GM21619 (cell line): ENCODE measurements around the gene ACACB.

Experiments
- ATAC-seq: cut with Tn5 transposase; IDR thresholded peaks from one replicate; pipeline ENCODE4 v1.9.1; 2021; ENCODE audit not compliant: unreplicated experiment

ACACB gene

DNA sequence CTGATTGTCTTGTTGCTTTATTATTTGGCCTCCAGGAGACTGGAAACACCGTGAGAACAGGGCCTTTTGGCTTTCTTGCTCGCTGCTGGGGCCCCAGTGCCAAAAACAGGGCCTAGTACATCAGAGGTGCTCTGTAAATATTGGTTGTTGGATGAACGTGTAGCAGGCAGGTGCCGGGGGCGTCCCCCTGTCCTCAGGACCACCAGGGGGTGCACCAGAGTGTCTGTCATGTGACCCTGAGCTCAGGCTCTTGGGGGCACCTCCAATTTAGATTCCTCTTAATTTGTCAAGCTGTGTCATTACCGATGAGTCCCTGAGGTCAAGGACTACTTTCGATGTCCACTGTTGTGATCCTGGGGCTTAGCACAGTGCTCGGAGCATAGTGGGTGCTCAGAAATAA is 87.1 kb downstream of the ACACB start:
- ATAC-seq, result no peak

DNA sequence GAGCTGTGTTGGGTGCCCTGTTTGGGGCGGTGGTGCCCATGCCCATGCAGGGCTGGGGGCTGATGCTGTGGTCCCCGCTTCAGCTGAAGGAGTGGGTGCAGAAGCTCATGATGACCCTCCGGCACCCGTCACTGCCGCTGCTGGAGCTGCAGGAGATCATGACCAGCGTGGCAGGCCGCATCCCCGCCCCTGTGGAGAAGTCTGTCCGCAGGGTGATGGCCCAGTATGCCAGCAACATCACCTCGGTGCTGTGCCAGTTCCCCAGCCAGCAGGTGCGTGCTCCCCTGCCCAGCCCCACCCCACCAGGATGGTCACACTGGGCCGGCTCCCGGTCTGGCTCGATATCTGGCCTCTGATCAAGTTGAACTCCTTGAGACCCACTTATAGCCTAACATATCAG is 92.7 kb downstream of the ACACB start:
- no peak for ATAC-seq

DNA sequence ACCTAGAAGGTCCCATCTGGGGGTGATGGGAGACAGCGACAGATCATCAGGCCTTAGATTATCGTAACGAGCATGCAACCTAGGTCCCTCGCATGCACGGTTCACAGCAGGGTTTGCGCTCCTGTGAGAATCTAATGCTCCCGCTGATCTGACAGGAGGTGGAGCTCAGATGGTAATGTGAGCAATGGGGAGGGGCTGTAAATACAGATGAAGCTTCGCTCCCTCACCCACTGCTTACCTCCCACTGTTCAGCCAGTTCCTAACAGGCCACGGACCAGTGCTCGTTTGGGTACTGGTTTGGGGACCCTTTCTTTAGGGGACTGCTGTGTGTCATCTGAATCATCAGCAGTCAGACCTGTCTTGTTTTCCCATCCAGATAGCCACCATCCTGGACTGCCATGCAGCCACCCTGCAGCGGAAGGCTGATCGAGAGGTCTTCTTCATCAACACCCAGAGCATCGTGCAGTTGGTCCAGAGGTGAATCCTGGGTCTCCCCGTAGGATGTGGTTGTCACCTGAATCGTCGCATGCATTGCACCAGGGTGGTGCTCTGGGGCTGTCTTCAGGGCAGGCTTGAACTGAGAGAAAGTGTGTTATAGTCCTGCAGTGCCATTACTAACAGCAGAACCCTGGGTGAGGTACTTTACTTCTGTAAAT is 96.2 kb downstream of the ACACB start:
- ATAC-seq, result no peak

DNA sequence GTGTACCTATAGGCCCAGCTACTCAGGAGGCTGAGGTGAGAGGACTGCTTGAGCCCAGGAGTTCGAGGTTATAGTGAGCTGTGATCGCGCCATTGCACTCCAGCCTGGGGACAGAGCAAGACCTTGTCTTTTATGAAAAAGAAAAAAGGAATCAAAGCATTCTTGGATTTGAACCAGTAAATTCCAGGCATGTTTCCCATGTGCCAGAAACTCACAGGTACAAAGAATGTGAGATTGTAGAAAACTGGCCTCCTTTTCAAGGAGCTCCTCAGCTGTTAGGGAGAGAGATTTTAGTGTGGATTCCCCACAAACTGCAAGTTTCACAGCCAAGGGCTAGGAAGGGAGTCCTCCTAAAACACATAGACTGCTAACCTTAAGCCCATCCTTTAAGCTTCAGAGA is 97.7 kb downstream of the ACACB start:
- ATAC-seq, result no peak

DNA sequence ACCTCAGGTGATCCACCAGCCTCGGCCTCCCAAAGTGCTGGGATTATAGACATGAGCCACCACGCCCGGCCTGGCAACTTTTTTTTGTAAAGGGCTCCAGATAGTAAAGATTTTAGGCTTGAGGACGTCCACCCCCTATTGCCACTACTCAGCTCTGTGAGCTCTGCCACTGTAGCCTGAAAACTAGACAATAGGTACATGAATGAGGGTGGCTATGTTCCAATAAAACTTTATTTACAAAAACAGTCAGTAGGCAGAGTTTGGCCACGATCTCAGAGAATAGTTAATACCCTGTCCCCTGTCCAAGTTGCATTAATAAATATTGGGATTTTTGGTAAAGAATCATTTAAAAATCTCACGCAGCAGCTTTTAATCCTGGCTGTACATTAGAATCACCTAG is 102.6 kb downstream of the ACACB start:
- no peak for ATAC-seq

DNA sequence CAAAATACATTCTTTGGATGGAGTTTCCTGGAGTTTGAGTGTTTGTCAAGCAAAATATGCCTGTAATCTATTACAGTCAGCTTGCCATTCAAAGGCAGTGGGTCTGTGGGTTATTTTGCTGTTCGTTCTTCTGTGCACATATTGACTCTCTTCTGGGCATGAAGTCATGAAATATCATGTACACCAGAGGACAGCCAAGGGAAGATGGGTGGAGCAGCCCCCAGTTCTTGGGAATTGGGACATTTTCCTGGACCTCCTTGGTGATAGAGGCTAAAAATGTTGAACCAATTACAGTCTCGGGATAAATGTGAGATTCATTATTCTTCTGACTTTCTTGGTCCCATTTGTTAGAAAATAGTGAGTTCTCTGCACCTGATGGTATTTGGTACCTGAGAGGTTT is 103.6 kb downstream of the ACACB start:
- no peak for ATAC-seq

DNA sequence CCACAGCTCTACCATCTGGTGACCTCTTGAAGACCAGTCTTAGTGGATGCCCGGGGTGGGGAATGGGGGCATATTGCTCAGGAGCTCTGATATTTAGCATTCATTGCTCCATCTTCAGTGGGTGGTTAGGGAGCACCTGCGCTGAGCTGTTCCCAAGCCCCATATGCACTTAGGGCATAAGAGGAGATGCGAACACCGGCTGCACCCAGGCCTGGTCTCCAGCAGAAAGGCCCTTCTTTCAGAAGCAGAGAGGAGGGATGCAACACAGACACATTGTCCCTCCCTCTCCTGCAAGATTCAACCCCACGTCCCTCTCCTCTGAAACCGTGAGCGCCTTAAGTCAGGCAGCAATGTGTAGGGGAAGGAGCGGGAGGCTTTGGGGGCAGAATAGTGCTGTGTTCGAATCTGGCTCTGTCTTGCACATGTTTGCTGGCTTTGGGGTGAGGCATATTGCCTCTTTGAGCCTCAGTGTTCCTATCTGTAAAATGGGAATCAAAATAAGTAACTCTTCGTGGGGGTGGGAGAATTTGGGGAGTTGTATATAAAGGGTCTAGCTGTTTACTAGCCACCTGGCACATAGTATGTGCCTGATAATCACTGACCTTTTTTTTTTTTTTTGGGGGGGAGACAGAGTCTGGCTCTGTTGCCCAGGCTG is 105.0 kb downstream of the ACACB start:
- ATAC-seq, result no peak

DNA sequence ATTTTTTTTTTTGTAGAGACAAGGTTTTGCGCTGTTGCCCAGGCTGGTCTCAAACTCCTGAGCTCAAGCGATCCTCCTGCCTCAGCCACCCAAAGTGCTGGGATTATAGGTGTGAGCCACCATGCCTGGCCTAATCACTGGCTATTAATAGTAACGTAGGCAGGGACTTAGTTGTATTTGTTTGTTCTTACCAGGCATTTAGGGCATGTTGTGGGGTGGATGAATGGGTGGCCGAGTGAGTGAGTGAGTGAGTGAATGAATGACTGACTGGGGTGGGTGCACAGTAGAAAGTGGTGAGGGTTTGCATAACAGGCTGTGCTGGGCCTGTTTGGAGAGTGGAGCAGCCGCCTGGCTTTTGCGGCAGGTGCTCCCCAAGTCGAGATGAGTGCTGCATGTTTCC is 105.7 kb downstream of the ACACB start:
- ATAC-seq, result no peak

DNA sequence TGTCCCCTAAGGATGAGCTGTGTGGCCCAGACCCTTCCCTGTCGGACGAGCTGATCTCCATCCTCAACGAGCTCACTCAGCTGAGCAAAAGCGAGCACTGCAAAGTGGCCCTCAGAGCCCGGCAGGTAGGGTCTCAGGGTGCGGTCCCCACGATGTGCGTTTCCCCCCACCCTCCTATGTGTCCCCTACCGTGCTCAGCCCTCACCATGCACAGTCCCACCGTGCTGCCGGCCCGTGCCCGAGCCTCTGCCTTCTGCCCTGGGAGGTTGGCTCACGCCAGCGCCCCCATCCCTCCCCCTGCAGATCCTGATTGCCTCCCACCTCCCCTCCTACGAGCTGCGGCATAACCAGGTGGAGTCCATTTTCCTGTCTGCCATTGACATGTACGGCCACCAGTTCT is 106.1 kb downstream of the ACACB start:
- no peak for ATAC-seq

DNA sequence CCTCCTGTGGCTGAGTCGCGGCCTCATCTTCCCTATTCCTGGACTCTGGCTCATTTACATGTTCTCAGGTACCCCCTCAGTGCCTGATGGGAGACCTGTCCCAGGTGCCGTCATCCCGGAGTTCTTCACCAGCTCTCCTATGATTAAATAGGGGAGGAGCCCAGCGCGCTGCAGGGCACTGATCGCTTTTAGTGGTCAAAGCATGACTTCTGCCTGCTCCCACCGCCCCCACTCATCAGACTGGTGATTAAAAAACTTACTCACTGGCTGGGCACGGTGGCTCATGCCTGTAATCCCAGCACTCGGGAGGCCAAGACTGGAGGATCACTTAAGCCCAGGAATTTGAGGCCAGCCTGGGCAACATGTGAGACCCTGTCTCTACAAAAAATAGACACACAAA is 106.8 kb downstream of the ACACB start:
- ATAC-seq, result no peak

DNA sequence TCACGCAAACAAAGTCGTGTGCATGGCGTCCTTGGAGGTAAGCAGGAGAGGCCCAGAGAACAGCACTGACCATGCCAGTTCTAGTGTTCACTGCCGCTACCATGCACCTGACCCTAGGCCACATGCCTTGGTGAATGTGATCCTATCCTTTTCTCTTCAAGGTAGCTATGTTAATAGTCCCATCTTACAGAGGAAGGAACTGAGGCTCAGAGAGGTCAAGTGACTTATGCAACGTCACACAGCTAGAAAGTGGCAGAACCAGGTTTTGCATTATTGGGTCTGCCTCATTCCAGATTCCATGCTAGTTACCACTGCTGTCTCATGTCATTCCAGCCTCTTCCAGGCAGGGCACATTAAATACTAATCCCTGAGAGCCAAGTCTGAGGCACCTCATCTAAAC is 107.5 kb downstream of the ACACB start:
- no peak for ATAC-seq

DNA sequence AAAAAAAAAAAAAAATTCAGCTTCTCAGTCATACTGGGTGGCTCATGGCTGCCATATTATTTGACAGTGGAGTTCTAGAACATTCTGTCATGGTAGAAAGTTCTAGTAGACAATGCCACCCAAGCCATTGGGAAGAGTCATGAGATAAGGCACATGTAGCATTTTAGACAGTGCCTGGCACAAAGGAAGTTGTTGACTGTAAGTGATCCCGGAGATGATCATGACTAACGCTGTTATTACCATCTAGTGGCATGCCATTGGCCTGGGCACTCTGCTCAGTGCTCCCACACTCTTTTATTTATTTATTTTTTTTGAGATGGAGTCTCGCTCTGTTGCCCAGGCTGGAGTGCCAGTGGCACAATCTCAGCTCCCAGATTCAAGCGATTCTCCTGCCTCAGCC is 112.3 kb downstream of the ACACB start:
- ATAC-seq, result no peak

DNA sequence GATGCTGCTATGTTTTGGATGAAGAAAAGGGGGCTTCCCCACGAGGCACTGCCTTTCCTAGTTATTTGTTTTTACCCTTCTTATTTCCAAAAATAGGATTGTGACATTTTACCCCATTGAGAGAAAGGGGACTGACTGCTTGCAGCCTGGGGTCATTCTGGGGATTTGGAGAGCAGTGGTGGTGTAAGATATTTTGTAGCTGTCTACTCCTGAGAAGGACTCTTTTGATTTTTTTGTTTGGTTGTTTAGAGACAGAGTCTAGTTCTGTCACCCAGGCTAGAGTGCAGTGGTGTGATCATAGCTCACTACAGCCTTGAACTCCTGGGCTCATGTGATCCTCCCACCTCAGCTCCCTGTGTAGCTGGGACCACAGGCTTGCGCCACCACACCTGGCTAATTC is 113.8 kb downstream of the ACACB start:
- no peak for ATAC-seq

DNA sequence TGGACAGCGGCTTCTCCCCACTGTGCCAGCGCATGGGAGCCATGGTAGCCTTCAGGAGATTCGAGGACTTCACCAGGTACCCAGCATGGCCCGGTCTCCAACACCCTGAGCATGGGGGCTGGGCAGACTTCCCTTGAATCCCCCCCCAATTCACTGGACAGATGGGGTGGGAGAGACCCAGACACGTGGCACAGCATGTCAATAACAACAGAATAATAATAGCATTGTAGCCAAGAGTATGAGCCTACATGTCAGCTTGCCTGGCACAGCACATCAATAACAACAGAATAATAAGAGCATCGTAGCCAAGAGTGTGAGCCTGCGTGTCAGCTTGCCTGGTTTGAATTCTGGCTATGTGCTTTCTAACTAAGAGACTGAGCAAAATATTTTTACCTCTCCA is 116.3 kb downstream of the ACACB start:
- no peak for ATAC-seq

DNA sequence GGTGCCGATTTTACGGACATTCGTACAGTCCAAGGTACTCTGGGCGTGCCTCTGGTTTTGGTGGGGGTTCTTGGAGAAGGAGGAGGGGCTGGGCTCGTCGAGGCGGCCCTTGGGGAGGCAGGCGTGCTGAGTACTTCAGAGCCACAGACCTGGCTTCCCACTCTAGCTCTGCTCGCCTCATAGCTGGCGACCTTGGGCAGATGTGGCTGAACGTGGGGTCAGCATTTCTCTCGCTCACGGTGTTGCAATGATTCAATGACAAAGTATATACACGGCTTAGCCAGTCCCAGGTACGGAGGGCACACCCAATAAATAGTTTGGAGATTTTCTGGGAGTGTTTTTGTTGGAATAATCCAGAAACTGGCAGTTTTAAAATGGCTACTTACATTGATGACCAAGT is 117.6 kb downstream of the ACACB start:
- no peak for ATAC-seq

DNA sequence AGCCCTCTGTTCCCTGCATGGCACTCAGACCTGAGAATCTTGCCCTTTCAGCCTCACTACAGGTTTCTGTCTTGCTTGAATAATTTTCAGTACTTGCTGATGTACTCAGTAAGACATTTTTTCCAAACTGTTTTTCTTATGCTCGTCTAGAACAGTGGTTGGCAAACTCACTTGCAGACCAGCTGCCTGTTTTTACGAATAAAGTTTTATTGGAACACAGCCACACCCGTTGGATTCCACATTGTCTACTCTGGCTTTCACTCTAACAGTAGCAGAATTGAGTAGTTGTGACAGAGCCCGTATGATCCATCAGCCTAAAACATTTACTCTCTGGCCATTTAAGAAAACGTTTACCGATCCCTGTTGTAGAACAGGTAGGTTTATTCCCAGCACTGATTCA is 119.9 kb downstream of the ACACB start:
- ATAC-seq, result no peak

DNA sequence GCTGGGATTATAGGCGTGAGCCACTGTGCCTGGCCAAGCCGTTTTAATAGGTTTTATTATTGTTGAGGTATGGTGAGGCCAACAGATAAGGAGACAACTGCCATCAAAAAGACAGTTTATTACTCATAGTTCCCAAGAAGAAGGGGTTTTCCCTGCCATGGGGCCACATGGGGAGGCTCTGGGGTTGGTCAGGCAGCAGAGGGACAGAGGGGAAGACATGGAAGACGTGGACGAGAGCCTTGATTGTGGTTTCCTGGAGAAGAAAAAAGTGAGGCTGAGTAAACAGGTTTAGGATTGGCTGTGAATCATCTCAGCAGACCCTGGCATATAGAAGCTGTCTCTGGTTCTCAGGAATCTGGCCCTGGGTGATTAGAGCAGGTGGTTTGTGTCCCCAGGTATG is 122.8 kb downstream of the ACACB start:
- no peak for ATAC-seq

DNA sequence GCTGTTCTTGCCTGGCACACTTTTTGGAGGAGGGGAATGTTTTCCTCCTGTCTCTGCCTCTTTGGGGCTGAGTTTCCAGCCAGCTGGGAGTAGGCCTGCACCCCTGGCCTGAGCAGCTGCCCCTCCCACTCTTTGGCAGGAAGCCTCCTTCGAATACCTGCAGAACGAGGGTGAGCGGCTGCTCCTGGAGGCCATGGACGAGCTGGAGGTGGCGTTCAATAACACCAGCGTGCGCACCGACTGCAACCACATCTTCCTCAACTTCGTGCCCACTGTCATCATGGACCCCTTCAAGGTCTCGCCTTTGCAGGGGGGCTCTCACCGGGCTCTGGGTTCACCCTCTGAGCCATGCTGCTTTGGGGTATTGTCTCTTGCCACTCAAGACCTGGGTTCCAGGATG is 123.3 kb downstream of the ACACB start:
- ATAC-seq, result no peak

DNA sequence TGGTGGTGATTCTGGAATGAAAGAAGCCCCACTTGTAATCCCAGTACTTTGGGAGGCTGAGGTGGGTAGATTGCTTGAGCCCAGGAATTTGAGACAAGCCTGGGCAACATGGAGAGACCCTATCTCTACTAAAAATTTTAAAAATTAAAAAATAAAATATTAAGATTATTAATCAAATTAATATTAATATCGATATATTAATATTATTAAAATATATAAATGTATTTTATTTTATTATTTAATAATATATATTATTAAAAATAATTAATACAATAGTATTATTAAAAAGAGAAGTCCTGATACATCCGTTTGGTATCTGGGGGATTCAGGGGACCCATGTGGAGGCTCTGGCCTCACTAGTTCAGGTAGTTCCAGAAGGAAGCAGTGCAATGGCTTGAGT is 124.0 kb downstream of the ACACB start:
- ATAC-seq, result no peak

DNA sequence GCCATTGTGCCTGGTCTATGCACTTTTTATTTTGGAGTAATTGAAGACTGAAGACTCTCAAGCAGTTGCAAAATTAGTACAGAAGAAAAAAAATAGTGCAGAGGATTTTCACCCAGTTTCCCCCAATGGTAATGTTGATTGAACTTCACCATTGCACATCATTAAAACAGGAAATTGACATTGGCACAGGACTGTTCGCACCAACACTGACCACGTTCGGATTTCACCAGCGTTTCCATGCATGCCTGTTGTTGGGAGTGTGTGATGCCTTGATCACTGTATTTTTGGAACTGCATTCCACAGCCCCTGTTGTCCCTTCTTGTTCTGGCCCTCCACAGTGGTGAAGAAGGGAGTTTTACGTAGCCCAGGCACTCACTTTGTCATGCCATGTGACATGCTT is 125.5 kb downstream of the ACACB start:
- no peak for ATAC-seq

DNA sequence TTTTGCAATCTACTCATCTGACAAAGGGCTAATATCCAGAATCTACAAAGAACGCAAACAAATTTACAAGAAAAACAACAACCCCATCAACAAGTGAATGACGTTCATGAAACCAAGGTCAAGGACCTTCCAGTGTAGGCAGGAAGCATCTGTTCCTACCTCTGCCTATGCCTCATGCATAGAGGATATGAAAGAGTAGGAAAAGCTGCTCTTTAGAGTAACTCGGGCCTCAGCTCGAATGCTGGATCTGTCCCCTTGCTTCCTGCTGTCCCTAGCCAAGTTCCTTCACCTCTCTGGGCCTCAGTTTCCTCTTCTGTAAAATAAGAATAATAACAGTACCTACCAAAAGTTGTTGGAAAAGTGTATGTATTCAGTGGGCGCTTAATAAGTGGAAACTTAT is 127.7 kb downstream of the ACACB start:
- ATAC-seq, result no peak

DNA sequence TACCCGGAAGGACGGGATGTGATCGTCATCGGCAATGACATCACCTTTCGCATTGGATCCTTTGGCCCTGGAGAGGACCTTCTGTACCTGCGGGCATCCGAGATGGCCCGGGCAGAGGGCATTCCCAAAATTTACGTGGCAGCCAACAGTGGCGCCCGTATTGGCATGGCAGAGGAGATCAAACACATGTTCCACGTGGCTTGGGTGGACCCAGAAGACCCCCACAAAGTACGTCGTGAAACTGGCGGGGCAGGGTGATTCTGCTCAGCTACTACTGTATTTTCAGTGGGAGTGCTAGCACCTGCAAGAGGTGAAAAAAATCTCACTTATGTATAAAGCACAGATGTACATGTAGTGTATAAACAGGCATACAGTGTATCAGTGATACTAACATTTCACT is 129.8 kb downstream of the ACACB start:
- no peak for ATAC-seq
